ENCODE results near the gene ACOXL.

ACOXL gene

DNA sequence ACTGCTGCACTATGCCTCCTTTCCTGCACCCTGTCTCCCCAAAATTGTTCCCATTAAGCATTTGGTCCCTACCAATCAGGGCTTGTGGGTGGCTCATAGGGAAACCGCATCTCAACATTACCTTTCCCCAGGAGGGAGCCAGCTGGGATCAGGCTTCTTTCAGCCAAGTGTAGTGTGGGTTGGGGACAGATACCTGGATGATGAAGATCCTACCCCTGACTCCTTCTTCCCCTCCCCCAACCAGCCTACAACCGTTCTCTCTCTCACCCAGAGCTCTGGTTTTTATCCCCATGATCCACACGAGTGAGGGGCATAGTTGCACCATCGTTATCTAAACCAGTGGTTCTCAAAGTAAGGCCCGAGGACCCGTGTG is 40.0 kb downstream of the ACOXL start:
- in situ Hi-C loops (cut with HindIII; ENCODE audit: low pct_unique_long_range_greater_than_20kb, low sequenced_read_pairs), result no loop called here
- no peak for DNase-seq (ENCODE audit: low read depth in 1 of 2, low spot score in 1 of 2)

GRCh38 chr2:110773401-110773921 is 41.1 kb downstream of the ACOXL start:
- in situ Hi-C loops (cut with HindIII; ENCODE audit: low pct_unique_long_range_greater_than_20kb, low sequenced_read_pairs), result no loop called here
- DNase-seq (ENCODE audit: low read depth in 1 of 2, low spot score in 1 of 2), result no peak
- TF ChIP-seq JUND (IDR thresholded peaks at IDR 0.05; ENCODE audit: low read depth), result no peak

More for the DNA sequence above, 40.0 kb downstream of the ACOXL start:
- TF ChIP-seq JUND (IDR thresholded peaks at IDR 0.05; ENCODE audit: low read depth), result no peak

DNA sequence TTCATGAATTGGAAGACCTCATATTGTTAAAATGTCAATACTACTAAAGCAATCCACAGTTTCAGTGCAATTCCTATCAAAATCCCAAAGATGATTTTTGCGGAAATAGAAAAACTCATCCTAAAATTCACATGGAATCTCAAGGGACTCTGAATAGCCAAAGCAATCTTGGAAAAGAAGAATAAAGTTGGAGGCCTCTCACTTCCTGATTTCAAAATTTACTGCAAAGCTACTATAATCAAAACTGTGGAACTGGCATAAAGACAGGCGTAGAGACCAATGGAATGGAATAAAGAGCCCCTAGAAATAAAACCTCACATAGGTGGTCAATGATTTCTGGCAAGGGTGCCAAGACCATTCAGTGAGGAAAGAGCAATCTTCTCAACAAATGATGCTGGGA is 42.3 kb downstream of the ACOXL start:
- DNase-seq (ENCODE audit: low read depth in 1 of 2, low spot score in 1 of 2), result no peak

DNA sequence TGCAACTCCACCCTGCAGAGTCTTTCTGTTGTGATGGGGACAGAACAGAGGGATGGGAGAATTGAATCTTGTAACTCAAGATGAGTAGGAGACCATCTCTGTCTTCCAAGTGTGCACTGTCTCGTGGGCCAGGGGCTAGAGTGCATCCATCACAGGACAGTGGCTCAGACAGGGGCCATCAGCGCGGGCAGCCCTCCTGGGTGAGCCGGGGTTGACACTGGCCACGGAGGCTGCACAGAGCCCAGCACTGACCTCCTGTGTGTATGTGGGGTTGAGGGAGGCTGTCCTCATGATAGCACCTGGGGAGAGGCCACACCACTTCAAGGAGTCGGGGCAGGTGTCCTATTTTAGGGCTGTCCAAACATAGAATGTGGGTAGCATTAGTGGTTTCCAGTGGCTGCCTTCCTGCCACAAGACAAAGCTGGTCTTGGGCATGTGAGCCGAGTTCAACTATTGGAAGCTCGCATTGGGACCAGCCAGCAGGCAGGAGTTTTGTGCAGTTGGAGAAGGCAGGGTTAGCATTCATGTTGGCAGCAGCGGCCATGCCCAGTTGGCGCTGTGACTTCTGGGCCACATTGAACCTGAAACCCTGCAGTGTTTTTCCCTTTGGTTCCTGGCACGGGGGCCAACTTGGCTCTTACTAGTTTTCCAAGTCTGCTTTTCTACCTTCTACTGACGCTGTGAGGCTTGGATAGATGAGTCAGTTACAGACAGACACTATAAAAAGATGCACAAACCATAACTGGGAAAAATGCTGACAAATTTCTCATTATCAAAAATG is 45.3 kb downstream of the ACOXL start:
- in situ Hi-C loops (cut with HindIII; ENCODE audit: low pct_unique_long_range_greater_than_20kb, low sequenced_read_pairs), result no loop called here
- TF ChIP-seq JUND (IDR thresholded peaks at IDR 0.05; ENCODE audit: low read depth), result no peak
- DNase-seq (ENCODE audit: low read depth in 1 of 2, low spot score in 1 of 2), result no peak

More for the DNA sequence above, 42.3 kb downstream of the ACOXL start:
- TF ChIP-seq JUND (IDR thresholded peaks at IDR 0.05; ENCODE audit: low read depth), result no peak
- in situ Hi-C loops (cut with HindIII; ENCODE audit: low pct_unique_long_range_greater_than_20kb, low sequenced_read_pairs), result no loop called here

- TF ChIP-seq JUND (IDR thresholded peaks at IDR 0.05; ENCODE audit: low read depth), result no peak
- in situ Hi-C loops (cut with HindIII; ENCODE audit: low pct_unique_long_range_greater_than_20kb, low sequenced_read_pairs), result no loop called here
- DNase-seq (ENCODE audit: low read depth in 1 of 2, low spot score in 1 of 2), result no peak
These were observed 48.1 kb downstream of the ACOXL start for GRCh38 chr2:110780461-110780860.

- in situ Hi-C loops (cut with HindIII; ENCODE audit: low pct_unique_long_range_greater_than_20kb, low sequenced_read_pairs), result no loop called here
- no peak for DNase-seq (ENCODE audit: low read depth in 1 of 2, low spot score in 1 of 2)
- TF ChIP-seq JUND (IDR thresholded peaks at IDR 0.05; ENCODE audit: low read depth), result no peak
These were observed 51.0 kb downstream of the ACOXL start for GRCh38 chr2:110783196-110783873.

DNA sequence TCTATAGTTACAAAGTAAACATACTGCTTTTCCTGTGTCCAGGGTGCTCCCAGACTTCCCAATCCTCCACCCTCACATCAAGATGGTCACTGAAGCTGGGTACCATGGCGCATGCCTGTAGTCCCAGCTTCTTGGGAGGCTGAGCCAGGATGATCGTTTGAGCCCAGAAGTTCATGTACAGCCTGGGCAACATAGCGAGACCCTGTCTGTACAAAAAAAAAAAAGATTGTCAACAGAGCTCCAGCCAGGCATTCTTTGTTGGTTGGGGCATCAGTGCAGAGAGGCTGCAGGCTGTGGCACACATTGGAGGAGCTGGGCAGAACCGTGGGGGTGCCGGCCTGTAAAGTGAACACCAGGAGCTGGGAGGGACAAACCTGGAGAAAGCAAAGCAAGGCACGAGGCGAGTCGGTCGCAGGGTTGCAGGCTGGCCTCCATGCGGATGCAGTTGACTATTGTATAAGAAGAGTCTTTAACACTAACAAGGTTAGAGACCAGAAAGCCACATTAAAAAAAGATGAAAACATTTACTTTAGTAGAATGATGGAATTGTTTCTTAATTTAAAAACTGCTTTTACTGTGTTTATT is 51.8 kb downstream of the ACOXL start:
- no peak for DNase-seq (ENCODE audit: low read depth in 1 of 2, low spot score in 1 of 2)
- no peak for TF ChIP-seq JUND (IDR thresholded peaks at IDR 0.05; ENCODE audit: low read depth)
- in situ Hi-C loops (cut with HindIII; ENCODE audit: low pct_unique_long_range_greater_than_20kb, low sequenced_read_pairs), result no loop called here

GRCh38 chr2:110785439-110785838 is 53.1 kb downstream of the ACOXL start:
- no peak for TF ChIP-seq JUND (IDR thresholded peaks at IDR 0.05; ENCODE audit: low read depth)
- no peak for DNase-seq (ENCODE audit: low read depth in 1 of 2, low spot score in 1 of 2)
- in situ Hi-C loops (cut with HindIII; ENCODE audit: low pct_unique_long_range_greater_than_20kb, low sequenced_read_pairs), result no loop called here

DNA sequence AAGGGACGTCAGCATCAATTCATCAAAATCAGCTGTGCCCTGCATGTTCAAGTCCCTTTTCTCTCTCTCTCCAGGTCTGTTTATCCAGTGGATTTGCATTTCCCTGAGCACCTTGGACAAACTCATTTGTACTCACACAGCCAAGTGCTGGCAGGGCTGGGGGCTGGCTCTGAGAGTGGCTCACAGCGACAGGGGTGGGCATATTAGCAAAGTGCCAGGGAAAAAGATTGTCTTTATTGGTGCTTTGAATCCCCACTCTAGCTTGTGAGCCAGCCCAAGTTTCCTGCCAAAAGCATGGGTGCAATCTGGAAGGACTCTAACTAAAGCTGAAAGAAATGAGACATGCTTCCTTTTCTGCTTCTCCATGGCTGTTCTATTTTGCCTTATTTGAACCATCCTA is 56.6 kb downstream of the ACOXL start:
- no peak for TF ChIP-seq JUND (IDR thresholded peaks at IDR 0.05; ENCODE audit: low read depth)

GRCh38 chr2:110789706-110790105 is 57.3 kb downstream of the ACOXL start:
- DNase-seq (ENCODE audit: low read depth in 1 of 2, low spot score in 1 of 2), result no peak
- in situ Hi-C loops (cut with HindIII; ENCODE audit: low pct_unique_long_range_greater_than_20kb, low sequenced_read_pairs), result no loop called here
- no peak for TF ChIP-seq JUND (IDR thresholded peaks at IDR 0.05; ENCODE audit: low read depth)

More for the DNA sequence above, 56.6 kb downstream of the ACOXL start:
- in situ Hi-C loops (cut with HindIII; ENCODE audit: low pct_unique_long_range_greater_than_20kb, low sequenced_read_pairs), result no loop called here
- no peak for DNase-seq (ENCODE audit: low read depth in 1 of 2, low spot score in 1 of 2)

DNA sequence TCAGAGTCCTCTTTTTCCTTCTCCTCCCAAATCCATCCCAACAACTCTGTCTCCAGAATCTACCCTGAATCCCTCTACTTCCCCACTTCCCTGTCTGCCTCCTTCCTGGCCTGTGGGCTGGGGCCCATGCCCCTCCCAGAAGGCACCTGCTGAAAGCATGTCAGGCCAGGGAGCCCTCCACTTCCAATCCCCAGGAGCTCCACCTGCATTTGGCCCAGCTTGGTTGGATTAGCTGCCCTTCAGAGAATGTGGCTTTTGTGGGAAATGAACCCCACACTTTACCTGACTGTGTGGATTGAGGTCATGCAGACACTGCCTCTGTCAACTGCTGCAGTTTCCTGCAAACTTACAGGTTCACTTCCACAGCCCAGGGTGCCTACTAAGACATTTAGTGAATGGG is 58.5 kb downstream of the ACOXL start:
- no peak for TF ChIP-seq JUND (IDR thresholded peaks at IDR 0.05; ENCODE audit: low read depth)
- DNase-seq (ENCODE audit: low read depth in 1 of 2, low spot score in 1 of 2), result no peak
- in situ Hi-C loops (cut with HindIII; ENCODE audit: low pct_unique_long_range_greater_than_20kb, low sequenced_read_pairs), result no loop called here

DNA sequence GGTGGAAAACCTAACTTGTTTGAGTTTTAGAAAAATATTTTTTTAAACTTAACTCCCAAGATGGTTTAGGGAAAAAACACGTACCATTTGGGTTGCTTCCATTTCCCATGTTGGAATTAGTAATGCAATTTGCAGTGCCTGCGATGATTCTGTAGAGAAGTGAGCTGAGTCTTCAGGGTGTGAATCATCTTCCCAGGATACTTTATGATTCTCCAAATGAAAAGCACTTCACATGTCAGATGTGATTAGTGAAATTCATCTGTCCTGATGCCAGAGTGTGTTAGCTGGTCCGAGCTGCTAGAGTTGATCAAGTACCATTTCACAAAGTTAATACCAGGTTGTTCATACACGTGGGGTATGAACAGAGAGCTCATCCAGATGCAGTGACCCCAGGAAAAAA is 59.1 kb downstream of the ACOXL start:
- in situ Hi-C loops (cut with HindIII; ENCODE audit: low pct_unique_long_range_greater_than_20kb, low sequenced_read_pairs), result no loop called here
- DNase-seq (ENCODE audit: low read depth in 1 of 2, low spot score in 1 of 2), result no peak
- no peak for TF ChIP-seq JUND (IDR thresholded peaks at IDR 0.05; ENCODE audit: low read depth)

DNA sequence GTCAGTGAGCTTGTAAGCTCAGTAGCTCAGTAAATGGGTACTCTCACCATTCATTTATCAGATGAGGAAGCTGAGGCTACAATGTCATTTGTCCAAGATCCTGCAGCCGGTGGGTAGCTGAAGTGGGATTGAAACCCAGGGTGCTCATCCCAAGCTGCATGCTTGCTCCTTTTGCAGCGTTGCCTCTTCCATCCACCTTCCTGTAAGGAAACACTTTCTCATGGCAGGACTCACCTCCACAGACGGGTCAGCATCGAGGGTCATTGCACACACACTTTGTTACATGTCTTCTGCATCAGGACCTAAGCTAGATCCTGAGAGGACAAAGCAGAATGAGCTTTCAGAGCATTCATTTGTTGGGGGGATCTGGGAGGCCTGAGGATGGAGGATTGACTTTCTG is 60.7 kb downstream of the ACOXL start:
- DNase-seq (ENCODE audit: low read depth in 1 of 2, low spot score in 1 of 2), result no peak
- in situ Hi-C loops (cut with HindIII; ENCODE audit: low pct_unique_long_range_greater_than_20kb, low sequenced_read_pairs), result no loop called here
- TF ChIP-seq JUND (IDR thresholded peaks at IDR 0.05; ENCODE audit: low read depth), result no peak
